ENCODE results near the gene TNIP1.

DNA sequence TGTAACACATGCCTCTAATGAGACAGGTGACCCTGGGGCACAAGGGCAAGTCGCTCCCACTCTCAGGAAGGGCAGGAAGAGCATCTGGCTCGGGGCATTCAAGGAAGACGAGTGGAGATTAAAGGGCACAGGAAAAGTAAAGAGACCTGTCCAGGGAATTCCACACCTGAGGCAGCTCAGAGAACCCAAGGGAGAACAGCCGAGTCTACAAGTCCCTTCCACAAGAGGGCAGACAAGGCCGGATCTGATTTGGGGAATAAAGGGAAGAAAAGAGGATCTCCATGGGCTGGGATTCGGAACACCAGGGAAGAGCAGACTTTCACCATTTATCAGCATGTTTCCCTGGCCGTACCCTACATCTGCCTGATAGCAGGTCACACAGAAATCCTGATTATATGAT, 32.3 kb downstream of the TNIP1 start:
- TF ChIP-seq CTCF (conservative IDR thresholded peaks at IDR 0.05; ENCODE audit: low read length): no peak
- no peak for TF ChIP-seq EZH2phosphoT487 (IDR thresholded peaks at IDR 0.05; ENCODE audit: borderline replicate concordance, low read depth, low read length)
